HEK293 (cell line): ENCODE data around the gene MEFV.

ENCODE experiments used
- CTCF ChIA-PET: fragments of 350-600 bp; formaldehyde crosslinking; extraction: SDS; loops from one replicate; lab custom pipeline; 2021; ENCODE audit warnings: antibody characterized with exemption; lab: Yijun Ruan, JAX
- POLR2A ChIA-PET: fragments of 300-600 bp; formaldehyde crosslinking; extraction: SDS; loops from one replicate; lab custom pipeline; 2020; ENCODE audit warnings: antibody characterized with exemption, inconsistent platforms; lab: Yijun Ruan, JAX
- H3K27ac ChIP-seq: fragments of 200-500 bp; sonication (Bioruptor generic); 2 replicates; pipeline ENCODE4 v1.5.1; 2014; ENCODE audit warnings: low read depth, low read length, control low read depth, inconsistent platforms; ENCODE audit errors: extremely low read depth
- H3K36me3 ChIP-seq, 2 experiments: fragments of 200-500 bp in 1 of 2; sonication (Bioruptor generic) in 1 of 2; 1 replicate in 1 of 2; 2 replicates in 1 of 2; pipeline ENCODE4 v1.5.1; 2014 to 2017; ENCODE audit warnings: inconsistent platforms in 2 of 2, low read length in 2 of 2; ENCODE audit not compliant: control insufficient read depth in 2 of 2, insufficient read depth in 1 of 2
- H3K4me1 ChIP-seq: fragments of 200-500 bp; sonication (Bioruptor generic); 2 replicates; pipeline ENCODE4 v1.5.1; 2014; ENCODE audit warnings: mild to moderate bottlenecking, low read length, inconsistent platforms; ENCODE audit not compliant: control insufficient read depth, insufficient read depth
- H3K4me3 ChIP-seq: 2 replicates; pipeline ENCODE4 v1.5.1; 2011; ENCODE audit warnings: low read depth, mild to moderate bottlenecking, control low read depth, low read length, moderate library complexity
- H3K9me3 ChIP-seq: fragments of 200-500 bp; sonication (Bioruptor generic); 2 replicates; pipeline ENCODE4 v1.5.1; 2014; ENCODE audit warnings: low read depth, low read length, inconsistent platforms; ENCODE audit not compliant: control insufficient read depth, insufficient read depth
- BCL6B ChIP-seq: fragments of 450-650 bp; formaldehyde crosslinking; IDR thresholded peaks from 2 replicates; pipeline ENCODE4 v1.5.1; 2017; ENCODE audit warnings: missing biosample characterization, missing genetic modification characterization
- FEZF1 ChIP-seq: fragments of 450-650 bp; formaldehyde crosslinking; IDR thresholded peaks from 2 replicates; pipeline ENCODE4 v1.5.1; 2016; ENCODE audit warnings: missing biosample characterization, missing genetic modification characterization
- INSM2 ChIP-seq: fragments of 450-650 bp; formaldehyde crosslinking; IDR thresholded peaks from 2 replicates; pipeline ENCODE4 v1.5.1; 2016; ENCODE audit warnings: missing biosample characterization, missing genetic modification characterization
- KLF8 ChIP-seq: fragments of 450-650 bp; formaldehyde crosslinking; IDR thresholded peaks from 2 replicates; pipeline ENCODE4 v1.5.1; 2016; ENCODE audit warnings: missing biosample characterization, missing genetic modification characterization
- KLF9 ChIP-seq: fragments of 450-650 bp; formaldehyde crosslinking; IDR thresholded peaks from 2 replicates; pipeline ENCODE4 v1.5.1; 2016; ENCODE audit warnings: missing biosample characterization, missing genetic modification characterization, low read depth
- YY2 ChIP-seq: fragments of 450-650 bp; formaldehyde crosslinking; IDR thresholded peaks from 2 replicates; pipeline ENCODE4 v1.5.1; 2016; ENCODE audit warnings: missing biosample characterization, missing genetic modification characterization
- ZBTB11 ChIP-seq: fragments of 450-650 bp; formaldehyde crosslinking; conservative IDR thresholded peaks from 2 replicates; pipeline ENCODE4 v1.5.1; 2016; ENCODE audit warnings: low read depth, missing biosample characterization, missing genetic modification characterization
- ZBTB26 ChIP-seq: fragments of 450-650 bp; formaldehyde crosslinking; optimal IDR thresholded peaks from 2 replicates; pipeline ENCODE3; 2016; ENCODE audit warnings: missing biosample characterization, mild to moderate bottlenecking, missing genetic modification characterization
- ZBTB8A ChIP-seq: fragments of 450-650 bp; formaldehyde crosslinking; IDR thresholded peaks from 2 replicates; pipeline ENCODE4 v1.5.1; 2016; ENCODE audit warnings: missing biosample characterization, missing genetic modification characterization
- ZEB2 ChIP-seq: fragments of 450-650 bp; formaldehyde crosslinking; IDR thresholded peaks from 2 replicates; pipeline ENCODE4 v1.5.1; 2016; ENCODE audit warnings: missing biosample characterization, missing genetic modification characterization
- ZNF2 ChIP-seq: fragments of 450-650 bp; formaldehyde crosslinking; IDR thresholded peaks from 2 replicates; pipeline ENCODE4 v1.5.1; 2016; ENCODE audit warnings: missing biosample characterization, missing genetic modification characterization
- ZNF341 ChIP-seq: fragments of 450-650 bp; formaldehyde crosslinking; IDR thresholded peaks from 2 replicates; pipeline ENCODE4; 2016; ENCODE audit warnings: low read depth, missing biosample characterization, missing genetic modification characterization
- ZNF501 ChIP-seq: fragments of 450-650 bp; formaldehyde crosslinking; IDR thresholded peaks from 2 replicates; pipeline ENCODE4 v1.5.1; 2016; ENCODE audit warnings: missing biosample characterization, missing genetic modification characterization
- ZNF518A ChIP-seq: fragments of 450-650 bp; formaldehyde crosslinking; conservative IDR thresholded peaks from 2 replicates; pipeline ENCODE4 v1.5.1; 2016; ENCODE audit warnings: low read depth, missing biosample characterization, missing genetic modification characterization
- ZNF561 ChIP-seq: fragments of 450-650 bp; IDR thresholded peaks from 2 replicates; pipeline ENCODE4 v1.5.1; 2018; ENCODE audit warnings: missing biosample characterization, missing genetic modification characterization, borderline replicate concordance
- ZNF580 ChIP-seq: fragments of 450-650 bp; formaldehyde crosslinking; IDR thresholded peaks from 2 replicates; pipeline ENCODE4 v1.5.1; 2016; ENCODE audit warnings: missing biosample characterization, missing genetic modification characterization
- ZNF600 ChIP-seq: fragments of 450-650 bp; formaldehyde crosslinking; IDR thresholded peaks from 2 replicates; pipeline ENCODE4 v1.5.1; 2016; ENCODE audit warnings: missing biosample characterization, missing genetic modification characterization
- ZNF610 ChIP-seq: fragments of 450-650 bp; formaldehyde crosslinking; IDR thresholded peaks from 2 replicates; pipeline ENCODE4 v1.5.1; 2016; ENCODE audit warnings: missing biosample characterization, missing genetic modification characterization, borderline replicate concordance
- ZNF654 ChIP-seq: fragments of 450-650 bp; formaldehyde crosslinking; IDR thresholded peaks from 2 replicates; pipeline ENCODE4 v1.5.1; 2016; ENCODE audit warnings: low read depth, missing biosample characterization, missing genetic modification characterization
- ZNF658 ChIP-seq: fragments of 450-650 bp; formaldehyde crosslinking; IDR thresholded peaks from 2 replicates; pipeline ENCODE4; 2016; ENCODE audit warnings: missing biosample characterization, missing genetic modification characterization

The MEFV gene

GRCh38 chr16:3305109-3306068 is 49.0 kb upstream of the MEFV start, which contains the start of the genes TIGD7 and ZNF75A:
Gene TIGD7, minus strand, starts transcription at chr16:3305430. Its CDS starts 4,816 bp downstream, at chr16:3300614.
Gene ZNF75A, plus strand, starts transcription at chr16:3305497. Its CDS starts 2,932 bp downstream, at chr16:3308429.
- no peaks in the 10 kb centered on the region; the same call in 1 of the 2 replicates for H3K9me3 ChIP-seq
- H3K4me3 ChIP-seq: peak within 1 kb of the TSS; percentile 77
- ChIA-PET POLR2A (interaction anchor here (0.9 to 3.4 kb wide), 3 partner anchors 9 to 139 kb away, joined by 3 to 21 read pairs (median 4); partner anchors contain the start of gene ZNF263), CTCF (interaction anchor here (0.7 kb wide), 1 partner anchor 98 kb away, joined by 3 read pairs; no protein-coding TSS in a partner anchor)
- peak within 1 kb of the TSS; percentile 64 for H3K27ac ChIP-seq
- no peaks in the 10 kb centered on the region for H3K4me1 ChIP-seq
- peaks cover 20 to 49% of the 10 kb centered on the region in 2 experiments; a peak in 2 of 3 replicates for H3K36me3 ChIP-seq
- TF ChIP-seq ZNF2 (tag by site-specific recombination) (peak; percentile 59; the same call in 1 of the 2 replicates), ZEB2 (tag by site-specific recombination) (peak; percentile 50; the same call in 1 of the 2 replicates), KLF8 (tag by site-specific recombination) (peak; percentile 45; the same call in 1 of the 2 replicates), INSM2 (tag by site-specific recombination) (peak; percentile 13; the same call in 1 of the 2 replicates), BCL6B (tag by site-specific recombination) (no peak), ZNF341 (tag by site-specific recombination) (0 out of 2 replicates have a peak, but pooled peaks have one; percentile 5), YY2 (tag by site-specific recombination) (peak; percentile 95), ZNF580 (tag by site-specific recombination) (peak; percentile 42; the same call in 1 of the 2 replicates), ZNF654 (no peak), ZBTB8A (tag by site-specific recombination) (peak; percentile 80), ZNF600 (tag by site-specific recombination) (peak; percentile 97), ZNF658 (tag by site-specific recombination) (no peak), ZNF501 (tag by site-specific recombination) (peak; percentile 79), ZBTB26 (tag by site-specific recombination) (peak; percentile 82), ZNF518A (peak; percentile 95), ZNF561 (tag by site-specific recombination) (no peak), ZBTB11 (tag by site-specific recombination) (peak; percentile 89), ZNF610 (tag by site-specific recombination) (peak; percentile 89), KLF9 (tag by site-specific recombination) (peak; percentile 43; the same call in 1 of the 2 replicates), FEZF1 (tag by site-specific recombination) (no peak)
